GM12865 (cell line): ENCODE measurements around the gene CLN6.
"Not testable (repeated sequence)": the region's sequence is repeated elsewhere in the genome, so short reads cannot be mapped to it uniquely, and the experiment has no call there.

Source experiments
- DNase-seq: peaks from one replicate; pipeline ENCODE4 v3.0.0; 2010; ENCODE audit warnings: low read depth
- H3K4me3 ChIP-seq: 2 replicates; pipeline ENCODE4 v1.5.1; 2011; ENCODE audit warnings: mild to moderate bottlenecking, low read depth, low read length, control low read depth
- TF ChIP-seq, protein P1 (sequence below): IDR thresholded peaks from 2 replicates; pipeline ENCODE4 v1.5.1; 2011; ENCODE audit warnings: low read length, control low read depth, low read depth, inconsistent platforms; ENCODE audit not compliant: insufficient read depth; ENCODE audit errors: missing control alignments

The CLN6 gene

DNA sequence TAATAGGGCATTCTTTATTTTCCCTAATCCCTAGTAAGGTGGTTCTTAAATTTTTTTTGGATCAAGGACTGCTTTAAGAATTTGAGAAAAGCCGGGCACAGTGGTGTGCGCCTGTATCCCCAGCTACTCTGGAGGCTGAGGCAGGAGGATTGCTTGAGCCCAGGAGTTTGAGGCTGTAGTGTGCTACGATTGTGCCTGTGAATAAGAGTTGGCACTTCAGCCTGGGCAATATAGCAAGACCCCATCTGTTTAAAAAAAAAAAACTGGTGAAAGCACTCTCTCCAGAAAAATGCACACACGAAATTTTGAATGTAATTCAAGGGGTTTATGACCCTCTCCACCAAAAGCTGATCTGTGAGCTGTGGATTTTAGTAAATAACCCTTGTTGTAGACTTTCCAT, 56.4 kb downstream of the CLN6 start:
- no peak for DNase-seq
- TF ChIP-seq, protein P1, sequence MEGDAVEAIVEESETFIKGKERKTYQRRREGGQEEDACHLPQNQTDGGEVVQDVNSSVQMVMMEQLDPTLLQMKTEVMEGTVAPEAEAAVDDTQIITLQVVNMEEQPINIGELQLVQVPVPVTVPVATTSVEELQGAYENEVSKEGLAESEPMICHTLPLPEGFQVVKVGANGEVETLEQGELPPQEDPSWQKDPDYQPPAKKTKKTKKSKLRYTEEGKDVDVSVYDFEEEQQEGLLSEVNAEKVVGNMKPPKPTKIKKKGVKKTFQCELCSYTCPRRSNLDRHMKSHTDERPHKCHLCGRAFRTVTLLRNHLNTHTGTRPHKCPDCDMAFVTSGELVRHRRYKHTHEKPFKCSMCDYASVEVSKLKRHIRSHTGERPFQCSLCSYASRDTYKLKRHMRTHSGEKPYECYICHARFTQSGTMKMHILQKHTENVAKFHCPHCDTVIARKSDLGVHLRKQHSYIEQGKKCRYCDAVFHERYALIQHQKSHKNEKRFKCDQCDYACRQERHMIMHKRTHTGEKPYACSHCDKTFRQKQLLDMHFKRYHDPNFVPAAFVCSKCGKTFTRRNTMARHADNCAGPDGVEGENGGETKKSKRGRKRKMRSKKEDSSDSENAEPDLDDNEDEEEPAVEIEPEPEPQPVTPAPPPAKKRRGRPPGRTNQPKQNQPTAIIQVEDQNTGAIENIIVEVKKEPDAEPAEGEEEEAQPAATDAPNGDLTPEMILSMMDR = no peak
- H3K4me3 ChIP-seq = no peak overlapping the region

DNA sequence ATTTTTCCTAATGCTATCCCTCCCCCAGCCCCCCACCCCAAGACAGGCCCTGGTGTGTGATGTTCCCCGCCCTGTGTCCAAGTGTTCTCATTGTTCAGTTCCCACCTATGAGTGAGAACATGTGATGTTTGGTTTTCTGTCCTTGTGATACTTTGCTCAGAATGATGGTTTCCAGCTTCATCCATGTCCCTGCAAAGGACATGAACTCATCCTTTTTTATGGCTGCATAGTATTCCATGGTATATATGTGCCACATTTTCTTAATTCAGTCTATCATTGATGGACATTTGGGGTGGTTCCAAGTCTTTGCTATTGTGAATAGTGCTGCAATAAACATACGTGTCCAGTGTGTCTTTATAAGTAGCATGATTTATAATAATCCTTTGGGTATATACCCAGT, 57.5 kb downstream of the CLN6 start:
- DNase-seq, H3K4me3 ChIP-seq: not testable (repeated sequence)

DNA sequence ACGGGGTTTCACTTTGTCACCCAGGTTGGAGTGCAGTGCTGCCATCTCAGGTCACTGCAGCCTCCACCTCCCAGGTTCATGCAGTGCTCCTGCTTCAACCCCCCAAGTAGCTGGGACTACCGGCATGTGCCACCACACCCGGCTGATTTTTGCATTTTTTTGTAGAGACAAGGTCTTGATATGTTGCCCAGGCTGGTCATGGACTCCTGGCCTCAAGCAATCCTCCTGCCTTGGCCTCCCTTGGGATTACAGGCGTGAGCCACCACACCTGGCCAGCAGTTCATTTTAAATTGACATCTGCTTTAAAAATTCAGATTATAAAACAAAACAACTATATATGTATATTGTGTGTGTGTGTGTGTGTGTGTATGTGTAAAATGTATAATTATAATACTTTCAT, 62.7 kb downstream of the CLN6 start:
- TF ChIP-seq, protein P1 = no peak

DNA sequence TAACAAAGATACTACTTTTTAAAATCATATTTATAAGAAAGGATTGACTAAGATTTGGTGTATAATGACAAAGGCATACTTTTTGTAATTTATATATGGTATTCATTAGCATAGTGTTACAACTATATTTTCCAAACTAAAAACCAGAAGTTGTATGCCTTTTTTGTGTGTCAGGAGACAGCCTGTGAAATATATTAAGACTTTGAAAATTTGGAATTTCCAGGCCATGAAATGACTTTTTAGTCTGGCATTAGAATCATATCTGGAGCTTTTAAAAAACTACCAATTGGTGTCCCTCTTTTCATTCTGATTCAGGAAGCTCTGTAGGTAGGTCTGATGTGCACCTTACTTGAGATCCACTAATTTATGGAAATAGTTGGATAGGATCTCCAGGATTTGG, 66.3 kb downstream of the CLN6 start:
- no peak for DNase-seq
- H3K4me3 ChIP-seq = no peak overlapping the region
- TF ChIP-seq, protein P1 = no peak

More for the DNA sequence above, 62.7 kb downstream of the CLN6 start:
- no peak overlapping the region for H3K4me3 ChIP-seq
- DNase-seq = no peak

DNA sequence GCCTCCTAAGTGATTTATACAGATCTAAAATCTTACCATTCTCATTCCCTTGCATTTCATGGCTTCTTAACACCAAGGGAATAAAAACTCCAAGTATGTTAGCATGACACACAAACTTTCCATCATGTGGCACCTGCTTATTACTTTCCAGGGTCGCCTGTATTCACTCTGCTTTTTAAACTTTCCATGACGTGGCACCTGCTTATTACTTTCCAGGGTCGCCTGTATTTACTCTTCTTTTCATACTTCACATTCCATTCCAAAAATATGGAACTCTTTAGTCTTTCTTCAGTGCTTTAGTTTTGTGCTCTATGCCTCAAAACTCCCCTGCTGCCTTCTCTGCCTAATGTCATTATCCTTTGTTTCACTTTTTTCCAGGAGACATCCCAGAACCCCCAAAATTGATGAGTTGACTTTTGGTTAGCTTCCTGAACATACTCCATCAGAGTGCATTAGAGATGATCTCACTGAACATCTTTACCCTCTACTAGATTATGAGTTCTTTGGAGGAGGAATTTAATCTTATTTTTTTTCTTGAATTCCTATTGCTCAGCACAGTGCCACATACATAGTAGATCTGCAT, 71.4 kb downstream of the CLN6 start:
- TF ChIP-seq, protein P1 = no peak
- no peak for DNase-seq
- H3K4me3 ChIP-seq = no peak overlapping the region

DNA sequence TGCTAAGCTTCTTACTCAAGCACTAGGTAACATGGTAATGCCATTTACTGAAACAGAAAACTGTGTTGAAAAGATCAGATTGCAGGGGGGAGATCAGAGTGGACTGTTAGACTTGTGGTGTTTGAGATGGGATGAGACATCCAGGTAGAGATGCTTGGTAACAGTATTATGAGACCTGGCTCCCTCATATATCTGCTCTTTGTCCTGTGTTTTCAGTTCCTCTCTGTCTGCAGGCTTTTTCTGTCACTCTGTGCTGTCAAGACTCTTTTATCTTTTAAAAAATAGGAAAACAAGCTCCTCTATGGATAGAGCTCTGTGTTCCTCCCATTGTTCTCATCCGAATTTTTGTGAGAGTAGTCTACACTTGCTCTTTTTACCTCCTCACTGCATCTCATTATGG, 72.5 kb downstream of the CLN6 start:
- H3K4me3 ChIP-seq = no peak overlapping the region
- no peak for DNase-seq
- TF ChIP-seq, protein P1 = no peak
